Breast epithelium (tissue), 3 donors: ENCODE measurements around the gene ERAL1.

ENCODE experiments used
- POLR2A ChIP-seq: fragments of 450-650 bp; IDR thresholded peaks from one replicate; pipeline ENCODE4 v1.6.1; 2016; ENCODE audit warnings: antibody characterized with exemption, mild to moderate bottlenecking, moderate library complexity
- TF ChIP-seq, protein P1 (sequence below), 3 donors: fragments of 450-650 bp; IDR thresholded peaks; one replicate each; pipeline ENCODE4 v1.5.1; 2016 to 2017; ENCODE audit warnings: antibody characterized with exemption in 3 of 3, mild to moderate bottlenecking in 3 of 3, moderate library complexity in 3 of 3

DNA sequence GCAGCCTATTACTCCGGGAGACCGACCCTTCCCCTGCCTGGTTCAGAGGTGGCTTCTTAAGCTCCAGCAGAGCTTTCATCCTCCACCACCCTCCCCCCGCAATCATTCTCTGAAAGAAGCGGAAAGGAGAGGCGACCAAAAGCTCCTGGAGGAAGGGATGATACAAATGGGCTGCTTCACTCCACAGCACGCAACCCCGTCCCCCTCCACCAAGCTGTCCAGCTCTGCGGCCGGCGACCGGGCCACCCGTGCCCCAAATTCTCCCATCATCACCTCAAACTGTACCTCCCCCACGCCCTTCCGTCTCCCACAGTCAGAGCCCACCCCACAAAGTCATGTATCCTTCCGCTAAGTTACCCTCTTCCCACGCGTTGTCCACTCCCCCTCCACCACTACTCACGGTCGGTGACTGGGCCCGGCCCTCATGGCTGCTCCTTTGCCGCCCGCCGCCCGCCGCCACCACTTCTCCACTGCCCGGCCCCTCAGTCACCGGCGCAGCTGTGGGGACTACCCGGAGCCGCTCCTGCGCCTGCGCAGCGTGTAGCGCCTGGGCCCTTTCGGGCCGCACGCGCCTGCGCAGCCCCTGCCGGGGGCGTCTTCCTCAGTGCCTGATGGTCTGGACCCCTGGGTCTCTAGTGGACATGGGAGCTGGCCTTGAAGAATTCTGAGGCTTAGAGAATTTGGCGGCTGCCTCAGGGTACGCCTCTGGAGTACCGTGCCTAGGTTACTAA is 12.4 kb upstream of the ERAL1 start, which contains the start of gene FAM222B:
- TF ChIP-seq POLR2A: peak; percentile 29
- TF ChIP-seq, protein P1, sequence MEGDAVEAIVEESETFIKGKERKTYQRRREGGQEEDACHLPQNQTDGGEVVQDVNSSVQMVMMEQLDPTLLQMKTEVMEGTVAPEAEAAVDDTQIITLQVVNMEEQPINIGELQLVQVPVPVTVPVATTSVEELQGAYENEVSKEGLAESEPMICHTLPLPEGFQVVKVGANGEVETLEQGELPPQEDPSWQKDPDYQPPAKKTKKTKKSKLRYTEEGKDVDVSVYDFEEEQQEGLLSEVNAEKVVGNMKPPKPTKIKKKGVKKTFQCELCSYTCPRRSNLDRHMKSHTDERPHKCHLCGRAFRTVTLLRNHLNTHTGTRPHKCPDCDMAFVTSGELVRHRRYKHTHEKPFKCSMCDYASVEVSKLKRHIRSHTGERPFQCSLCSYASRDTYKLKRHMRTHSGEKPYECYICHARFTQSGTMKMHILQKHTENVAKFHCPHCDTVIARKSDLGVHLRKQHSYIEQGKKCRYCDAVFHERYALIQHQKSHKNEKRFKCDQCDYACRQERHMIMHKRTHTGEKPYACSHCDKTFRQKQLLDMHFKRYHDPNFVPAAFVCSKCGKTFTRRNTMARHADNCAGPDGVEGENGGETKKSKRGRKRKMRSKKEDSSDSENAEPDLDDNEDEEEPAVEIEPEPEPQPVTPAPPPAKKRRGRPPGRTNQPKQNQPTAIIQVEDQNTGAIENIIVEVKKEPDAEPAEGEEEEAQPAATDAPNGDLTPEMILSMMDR (IDR thresholded peaks at IDR 0.05): no peak
